ENCODE measurements around the gene SLC7A9.

Gene SLC7A9

DNA sequence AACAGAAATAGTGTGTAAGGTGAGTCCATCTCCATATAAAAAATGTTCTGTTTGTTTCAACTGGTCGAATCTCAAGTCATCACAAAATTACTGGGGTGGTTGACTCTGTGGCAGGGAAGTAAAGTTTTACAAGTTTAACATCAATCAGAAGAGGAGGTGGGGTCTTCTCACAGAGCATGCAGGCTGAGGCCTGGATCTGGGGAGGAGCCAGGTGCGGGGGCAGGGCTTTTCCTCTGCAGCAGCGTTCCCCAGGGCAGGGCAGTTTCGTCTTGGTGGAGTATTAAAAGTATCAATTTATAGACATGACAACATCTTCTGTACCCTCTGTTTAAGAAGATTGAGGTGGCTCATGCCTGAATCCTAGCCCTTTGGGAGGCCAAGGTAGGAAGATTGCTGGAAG is 68.8 kb downstream of the SLC7A9 start:
- Histone ChIP-seq H3K4me1 (ENCODE audit: insufficient read depth, low read length, severe bottlenecking) (no peaks in the 10 kb centered on the region), H3K4me3 (ENCODE audit: low read depth, low read length, poor library complexity, severe bottlenecking) (no peak overlapping the region), H3K27me3 (ENCODE audit: insufficient read depth, low read length) (0 out of 2 replicates have a peak, but pooled peaks cover 3% of the 10 kb centered on the region), H3K27ac (ENCODE audit: low read depth, low read length, poor library complexity, severe bottlenecking) (no peak overlapping the region), H4K20me1 (ENCODE audit: insufficient read depth, low read length) (no peaks in the 10 kb centered on the region), H3K4me2 (ENCODE audit: low read length) (no peak overlapping the region), H3K9ac (ENCODE audit: low read length) (no peak overlapping the region), H3K9me3 (ENCODE audit: low read length) (no peaks in the 10 kb centered on the region), H3K9me2 (ENCODE audit: low read depth, low read length) (no peaks in the 10 kb centered on the region), H2AFZ (ENCODE audit: low read length) (no peak overlapping the region), H3F3A (ENCODE audit: insufficient read depth, low read length) (no peaks in the 10 kb centered on the region), H3K79me2 (ENCODE audit: insufficient read depth, low read length) (no peaks in the 10 kb centered on the region), H3K36me3 (ENCODE audit: insufficient read depth, low read length) (no peaks in the 10 kb centered on the region; the same call in 1 of the 2 replicates)
- TF ChIP-seq EZH2 (IDR thresholded peaks at IDR 0.05; ENCODE audit: borderline replicate concordance, low read length) = no peak
- TF ChIP-seq, protein P1, sequence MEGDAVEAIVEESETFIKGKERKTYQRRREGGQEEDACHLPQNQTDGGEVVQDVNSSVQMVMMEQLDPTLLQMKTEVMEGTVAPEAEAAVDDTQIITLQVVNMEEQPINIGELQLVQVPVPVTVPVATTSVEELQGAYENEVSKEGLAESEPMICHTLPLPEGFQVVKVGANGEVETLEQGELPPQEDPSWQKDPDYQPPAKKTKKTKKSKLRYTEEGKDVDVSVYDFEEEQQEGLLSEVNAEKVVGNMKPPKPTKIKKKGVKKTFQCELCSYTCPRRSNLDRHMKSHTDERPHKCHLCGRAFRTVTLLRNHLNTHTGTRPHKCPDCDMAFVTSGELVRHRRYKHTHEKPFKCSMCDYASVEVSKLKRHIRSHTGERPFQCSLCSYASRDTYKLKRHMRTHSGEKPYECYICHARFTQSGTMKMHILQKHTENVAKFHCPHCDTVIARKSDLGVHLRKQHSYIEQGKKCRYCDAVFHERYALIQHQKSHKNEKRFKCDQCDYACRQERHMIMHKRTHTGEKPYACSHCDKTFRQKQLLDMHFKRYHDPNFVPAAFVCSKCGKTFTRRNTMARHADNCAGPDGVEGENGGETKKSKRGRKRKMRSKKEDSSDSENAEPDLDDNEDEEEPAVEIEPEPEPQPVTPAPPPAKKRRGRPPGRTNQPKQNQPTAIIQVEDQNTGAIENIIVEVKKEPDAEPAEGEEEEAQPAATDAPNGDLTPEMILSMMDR (IDR thresholded peaks at IDR 0.05; ENCODE audit: low read length) = no peak

DNA sequence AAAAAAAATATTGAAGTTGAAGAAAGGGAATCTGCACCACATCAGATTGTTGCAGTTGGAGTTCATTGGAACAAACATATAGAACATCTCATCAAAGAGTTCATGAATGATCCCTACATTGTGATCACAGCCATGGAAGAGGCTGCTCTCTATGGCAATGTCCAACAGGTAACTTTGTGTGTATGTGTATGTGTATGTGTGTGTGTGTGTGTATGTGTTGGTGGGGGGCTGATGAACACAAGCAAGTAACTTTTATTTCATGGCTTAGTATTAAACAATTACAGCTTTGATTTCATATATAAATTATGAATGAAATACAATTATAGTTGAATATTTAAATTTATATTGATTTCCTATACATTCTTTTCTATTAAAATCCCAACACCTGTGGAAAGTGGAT is 69.4 kb downstream of the SLC7A9 start:
- H3K27me3 ChIP-seq (ENCODE audit: insufficient read depth, low read length) = 0 out of 2 replicates have a peak, but pooled peaks cover 3% of the 10 kb centered on the region
- H3K9me2 ChIP-seq (ENCODE audit: low read depth, low read length) = no peaks in the 10 kb centered on the region
- no peaks in the 10 kb centered on the region for H3K4me1 ChIP-seq (ENCODE audit: insufficient read depth, low read length, severe bottlenecking)
- no peak overlapping the region for H3K27ac ChIP-seq (ENCODE audit: low read depth, low read length, poor library complexity, severe bottlenecking)
- no peaks in the 10 kb centered on the region for H3F3A ChIP-seq (ENCODE audit: insufficient read depth, low read length)
- no peak overlapping the region for H3K4me2 ChIP-seq (ENCODE audit: low read length)
- no peak overlapping the region for H3K4me3 ChIP-seq (ENCODE audit: low read depth, low read length, poor library complexity, severe bottlenecking)
- no peak for TF ChIP-seq EZH2 (IDR thresholded peaks at IDR 0.05; ENCODE audit: borderline replicate concordance, low read length)
- TF ChIP-seq, protein P1 (IDR thresholded peaks at IDR 0.05; ENCODE audit: low read length) = no peak
- H2AFZ ChIP-seq (ENCODE audit: low read length) = no peak overlapping the region
- no peaks in the 10 kb centered on the region for H3K79me2 ChIP-seq (ENCODE audit: insufficient read depth, low read length)
- no peaks in the 10 kb centered on the region; the same call in 1 of the 2 replicates for H3K36me3 ChIP-seq (ENCODE audit: insufficient read depth, low read length)
- H3K9me3 ChIP-seq (ENCODE audit: low read length) = no peaks in the 10 kb centered on the region
- no peaks in the 10 kb centered on the region for H4K20me1 ChIP-seq (ENCODE audit: insufficient read depth, low read length)
- H3K9ac ChIP-seq (ENCODE audit: low read length) = no peak overlapping the region

DNA sequence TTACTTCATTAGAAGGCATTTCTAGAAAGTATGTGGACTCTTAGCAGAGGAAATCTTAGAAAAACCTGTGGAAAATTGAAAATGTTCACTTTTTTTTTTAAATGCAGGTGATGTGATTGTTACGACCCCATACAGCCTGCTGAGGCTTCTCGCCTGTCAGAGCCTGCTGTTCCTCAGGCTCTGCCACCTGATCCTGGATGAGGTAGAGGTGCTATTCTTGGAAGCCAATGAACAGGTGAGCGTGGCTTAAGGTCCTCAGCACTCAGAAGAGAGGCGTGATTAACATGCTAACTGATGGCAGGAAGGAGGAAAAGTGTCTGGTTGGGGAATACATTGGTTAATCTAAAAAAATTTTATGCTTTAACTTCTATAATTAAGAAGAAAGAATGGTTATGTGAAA is 71.4 kb downstream of the SLC7A9 start:
- Histone ChIP-seq H3K4me3 (ENCODE audit: low read depth, low read length, poor library complexity, severe bottlenecking) (no peak overlapping the region), H3K36me3 (ENCODE audit: insufficient read depth, low read length) (no peaks in the 10 kb centered on the region; the same call in 1 of the 2 replicates), H3K27ac (ENCODE audit: low read depth, low read length, poor library complexity, severe bottlenecking) (no peak overlapping the region), H3K9me3 (ENCODE audit: low read length) (no peaks in the 10 kb centered on the region), H3K4me1 (ENCODE audit: insufficient read depth, low read length, severe bottlenecking) (no peaks in the 10 kb centered on the region), H3K27me3 (ENCODE audit: insufficient read depth, low read length) (0 out of 2 replicates have a peak, but pooled peaks cover 3% of the 10 kb centered on the region), H4K20me1 (ENCODE audit: insufficient read depth, low read length) (no peaks in the 10 kb centered on the region), H3K9ac (ENCODE audit: low read length) (no peak overlapping the region), H3K4me2 (ENCODE audit: low read length) (no peak overlapping the region), H2AFZ (ENCODE audit: low read length) (no peak overlapping the region), H3K79me2 (ENCODE audit: insufficient read depth, low read length) (no peaks in the 10 kb centered on the region), H3F3A (ENCODE audit: insufficient read depth, low read length) (no peaks in the 10 kb centered on the region), H3K9me2 (ENCODE audit: low read depth, low read length) (no peaks in the 10 kb centered on the region)
- no peak for TF ChIP-seq EZH2 (IDR thresholded peaks at IDR 0.05; ENCODE audit: borderline replicate concordance, low read length)
- TF ChIP-seq, protein P1 (IDR thresholded peaks at IDR 0.05; ENCODE audit: low read length) = no peak

All from OCI-LY1 (cell line).